NAMALWA (cell line): Measurements from ENCODE around the gene LYRM4.

Experiments used
- DNase-seq: peaks from one replicate; pipeline ENCODE4 v3.0.0-alpha.2; 2015; ENCODE audit warnings: low spot score

Gene LYRM4

GRCh38 chr6:5246141-5247097 is 14.3 kb downstream of the LYRM4 start:
- DNase-seq: no peak

- DNase-seq: no peak
These were observed 17.7 kb downstream of the LYRM4 start for GRCh38 chr6:5243069-5243468.

- DNase-seq: no peak
These were observed 19.5 kb downstream of the LYRM4 start for GRCh38 chr6:5241252-5241651.

- no peak for DNase-seq
These were observed 22.4 kb downstream of the LYRM4 start for GRCh38 chr6:5238336-5238735.

GRCh38 chr6:5237805-5238204 is 22.9 kb downstream of the LYRM4 start:
- no peak for DNase-seq

GRCh38 chr6:5235830-5236229 is 24.9 kb downstream of the LYRM4 start:
- no peak for DNase-seq

GRCh38 chr6:5234874-5235273 is 25.9 kb downstream of the LYRM4 start:
- no peak for DNase-seq

- DNase-seq: no peak
These were observed 29.5 kb downstream of the LYRM4 start for GRCh38 chr6:5231289-5231688.

GRCh38 chr6:5230081-5230480 is 30.7 kb downstream of the LYRM4 start:
- no peak for DNase-seq

GRCh38 chr6:5229356-5229755 is 31.4 kb downstream of the LYRM4 start:
- no peak for DNase-seq

- no peak for DNase-seq
These were observed 37.4 kb downstream of the LYRM4 start for GRCh38 chr6:5223309-5223708.

GRCh38 chr6:5220443-5220842 is 40.3 kb downstream of the LYRM4 start:
- DNase-seq: no peak

GRCh38 chr6:5219011-5219691 is 41.6 kb downstream of the LYRM4 start:
- no peak for DNase-seq

GRCh38 chr6:5217356-5217755 is 43.4 kb downstream of the LYRM4 start:
- DNase-seq: no peak

- DNase-seq: no peak
These were observed 45.0 kb downstream of the LYRM4 start for GRCh38 chr6:5215799-5216198.

- DNase-seq: no peak
These were observed 45.6 kb downstream of the LYRM4 start for GRCh38 chr6:5215159-5215558.

- DNase-seq: peak; percentile 21
These were observed 46.1 kb downstream of the LYRM4 start for GRCh38 chr6:5214570-5215052.

- DNase-seq: no peak
These were observed 46.9 kb downstream of the LYRM4 start for GRCh38 chr6:5213836-5214235.

GRCh38 chr6:5211492-5211891 is 49.3 kb downstream of the LYRM4 start:
- DNase-seq: no peak

GRCh38 chr6:5208471-5208971 is 52.2 kb downstream of the LYRM4 start:
- DNase-seq: no peak

GRCh38 chr6:5208057-5208456 is 52.7 kb downstream of the LYRM4 start:
- peak; percentile 31 for DNase-seq

- no peak for DNase-seq
These were observed 53.7 kb downstream of the LYRM4 start for GRCh38 chr6:5206920-5207561.
